K562 (cell line): ENCODE measurements around the gene PID1. TPM values are rescaled to one million over a fixed set of nuclear protein-coding genes. Genes with fewer than 3 reads are reported as not detected.

Experiments used
- ATAC-seq: fragments of 200-7000 bp; cut with Tn5 transposase; 3 replicates; pipeline ENCODE4 v1.9.1; 2020; ENCODE audit warnings: moderate library complexity
- BruUV-seq: library from RNA; stranded (reverse); fragments of 400-500 nt; replicated peaks from 2 replicates; lab custom pipeline; 2021; lab: Mats Ljungman, UMichigan
- CTCF ChIA-PET: fragments of 300-600 bp; formaldehyde crosslinking; extraction: SDS; loops from one replicate; lab custom pipeline; 2021; ENCODE audit warnings: low intra/inter-chr PET ratio; lab: Yijun Ruan, JAX
- POLR2A ChIA-PET: fragments of 300-600, 350-650 bp; sonication (Branson Sonifier 250); formaldehyde crosslinking; extraction: SDS; loops from one replicate; lab custom pipeline; 2021; ENCODE audit warnings: antibody characterized with exemption, inconsistent platforms; lab: Yijun Ruan, JAX
- DNase-seq, 4 experiments: peaks; one replicate each; pipeline versions ENCODE4 v3.0.0 to v3.0.0-alpha.2; 2011 to 2018; ENCODE audit warnings: low spot score in 3 of 4, mixed read lengths in 3 of 4; ENCODE audit errors: extremely low read depth in 1 of 4
- FAIRE-seq: peaks from 2 replicates; lab custom pipeline; 2011; peaks lifted over from hg19 to GRCh38; lab: Jason Lieb, UNC
- H2AFZ ChIP-seq: 2 replicates; pipeline ENCODE4 v1.6.0; 2011; ENCODE audit warnings: low read depth, low read length, control low read depth, inconsistent platforms
- H3K27ac ChIP-seq: fragments of 200-600 bp; 3 replicates; pipeline ENCODE4 v1.8.0; 2011; ENCODE audit warnings: low read depth, mild to moderate bottlenecking, control low read depth, inconsistent platforms, low read length, moderate library complexity, mixed read lengths; ENCODE audit errors: extremely low read depth
- H3K27me3 ChIP-seq, 2 experiments: fragments of 300-600 bp in 1 of 2; 2 replicates in 1 of 2; 3 replicates in 1 of 2; pipeline versions ENCODE4 v1.6.0 to v1.8.0; 2011; ENCODE audit warnings: inconsistent platforms in 2 of 2, low read length in 2 of 2, mild to moderate bottlenecking in 1 of 2, mixed read lengths in 1 of 2, moderate library complexity in 1 of 2; ENCODE audit not compliant: control insufficient read depth in 2 of 2, insufficient read depth in 2 of 2
- H3K36me3 ChIP-seq: fragments of 300-600 bp; 3 replicates; pipeline ENCODE4 v1.8.0; 2011; ENCODE audit warnings: mild to moderate bottlenecking, low read length, inconsistent platforms; ENCODE audit not compliant: control insufficient read depth, insufficient read depth
- H3K4me1 ChIP-seq, 2 experiments: fragments of 200-600 bp in 1 of 2; replicated peaks in 1 of 2; 2 replicates in 1 of 2; 3 replicates in 1 of 2; pipeline versions ENCODE4 v1.5.1 to v1.8.0; 2011; ENCODE audit warnings: inconsistent platforms in 2 of 2, low read length in 2 of 2, mild to moderate bottlenecking in 1 of 2, mixed read lengths in 1 of 2, moderate library complexity in 1 of 2; ENCODE audit not compliant: control insufficient read depth in 2 of 2, insufficient read depth in 2 of 2
- H3K4me2 ChIP-seq: 2 replicates; pipeline ENCODE4 v1.6.1; 2011; ENCODE audit warnings: low read length, control low read depth, inconsistent platforms, mixed read lengths; ENCODE audit not compliant: insufficient read depth
- H3K4me3 ChIP-seq: fragments of 200-600 bp; sonication (generic), shearing (Covaris generic); 2 replicates; pipeline ENCODE4 v1.5.1; 2016; ENCODE audit warnings: control low read depth, inconsistent platforms
- H3K79me2 ChIP-seq: fragments of 200-600 bp; 3 replicates; pipeline ENCODE4 v1.8.0; 2011; ENCODE audit warnings: low read length, inconsistent platforms; ENCODE audit not compliant: control insufficient read depth, insufficient read depth
- H3K9ac ChIP-seq, 2 experiments: 2 replicates each; pipeline versions ENCODE4 v1.6.0 to v1.6.1; 2011; ENCODE audit warnings: low read depth in 2 of 2, low read length in 2 of 2, control low read depth in 1 of 2, inconsistent platforms in 1 of 2, mild to moderate bottlenecking in 1 of 2, mixed read lengths in 1 of 2; ENCODE audit not compliant: insufficient read depth in 1 of 2
- H3K9me1 ChIP-seq: one replicate; pipeline ENCODE4 v1.6.0; 2011; ENCODE audit warnings: inconsistent platforms, mild to moderate bottlenecking, low read length, moderate library complexity; ENCODE audit not compliant: control insufficient read depth, insufficient read depth
- H3K9me3 ChIP-seq: replicated peaks from 2 replicates; pipeline ENCODE4 v1.5.1; 2011; ENCODE audit warnings: low read depth, low read length, inconsistent platforms; ENCODE audit not compliant: control insufficient read depth, insufficient read depth
- H4K20me1 ChIP-seq: replicated peaks from 2 replicates; pipeline ENCODE4 v1.6.1; 2011; ENCODE audit warnings: low read length, inconsistent platforms, mixed read lengths; ENCODE audit not compliant: control insufficient read depth, insufficient read depth
- BACH1 ChIP-seq: fragments of 200-800 bp; sonication (Bioruptor generic); IDR thresholded peaks from 2 replicates; pipeline ENCODE4 v1.6.1; 2016; ENCODE audit warnings: missing genetic modification characterization, missing compliant biosample characterization
- GTF2A2 ChIP-seq: IDR thresholded peaks from 2 replicates; pipeline ENCODE4 v1.6.1; 2016; ENCODE audit warnings: mild to moderate bottlenecking, missing genetic modification characterization, missing compliant biosample characterization
- HNRNPL ChIP-seq: fragments of 200-400 bp; formaldehyde crosslinking; IDR thresholded peaks from 2 replicates; pipeline ENCODE4 v1.6.1; 2017; ENCODE audit warnings: low read depth, mild to moderate bottlenecking, low read length
- RERE ChIP-seq: sonication (generic); formaldehyde crosslinking; IDR thresholded peaks from 2 replicates; pipeline ENCODE4 v1.8.0; 2023; ENCODE audit warnings: missing genetic modification reagents, mild to moderate bottlenecking, borderline replicate concordance
- ZBTB34 ChIP-seq: fragments of 250-450 bp; sonication (Bioruptor Pico); IDR thresholded peaks from 2 replicates; pipeline ENCODE4 v1.8.0; 2021; ENCODE audit warnings: mild to moderate bottlenecking, moderate library complexity
- ZC3H8 ChIP-seq: fragments of 450-650 bp; IDR thresholded peaks from 2 replicates; pipeline ENCODE4 v1.6.1; 2017
- ZFX ChIP-seq: sonication (generic); formaldehyde crosslinking; IDR thresholded peaks from 2 replicates; pipeline ENCODE4 v1.8.0; 2022; ENCODE audit warnings: mild to moderate bottlenecking, missing genetic modification reagents, moderate library complexity
- ZNF12 ChIP-seq: sonication (generic); formaldehyde crosslinking; IDR thresholded peaks from 2 replicates; pipeline ENCODE4 v1.4.0; 2020; ENCODE audit warnings: mild to moderate bottlenecking, missing genetic modification reagents
- ZNF165 ChIP-seq: fragments of 250-450 bp; sonication (Bioruptor Pico); IDR thresholded peaks from 2 replicates; pipeline ENCODE4 v1.4.0; 2020; ENCODE audit warnings: borderline replicate concordance
- WGBS: fragments of 100-300 bp; shearing (Covaris generic); methylation state at CpG from one replicate; pipeline ENCODE4 v1.1.6; 2016; ENCODE audit warnings: low coverage, mixed read lengths; ENCODE audit not compliant: insufficient coverage; ENCODE audit errors: missing lambda C conversion rate; 5-methylcytosine and 5-hydroxymethylcytosine counted together
- in situ Hi-C: fragments of 300-500 bp; cut with MboI; formaldehyde crosslinking; loops from 4 replicates; pipeline ENCODE4 v1.15.0; 2018; ENCODE audit warnings: inconsistent platforms, mixed read lengths
- intact Hi-C: fragments of 100-400 bp; cut with micrococcal nuclease; formaldehyde crosslinking; loops from 2 replicates; pipeline ENCODE4 v1.14.2; 2022
- polyA plus RNA-seq, 8 experiments: library from polyadenylated mRNA; depleted of rRNA in 4 of 8; stranded (reverse) in 5 of 8; unstranded in 3 of 8; fragments of >200 nt; fragmentation: Nextera tagmentation in 2 of 8; fragmentation: Illumina TruSeq in 1 of 8; extraction: Ambion mirVana in 2 of 8; extraction: Trizol in 1 of 8; gene quantifications; 2 replicates each; pipeline versions ENCODE4 v1.2.1 to v1.2.3, GENCODE V29; 2011 to 2014; ENCODE audit warnings: inconsistent platforms in 1 of 8, missing spikeins in 1 of 8
- total RNA-seq, 7 experiments: library from RNA; depleted of rRNA in 6 of 7; stranded (reverse); fragments of >200 nt in 6 of 7; fragmentation: Illumina TruSeq in 2 of 7; extraction: Trizol in 2 of 7; gene quantifications; 2 replicates each; pipeline versions ENCODE4 v1.2.1 to v1.2.3, GENCODE V29; 2011 to 2021; ENCODE audit warnings: low replicate concordance in 1 of 7

The PID1 gene
- total and polyA plus RNA-seq, 9 of the 15 experiments (the other 6 are each of a cell fraction or from before 2014, with no cell fraction given): not detected

- Histone ChIP-seq H3K9me3 (no peaks in the 10 kb centered on the region), H3K27me3 (no peaks in the 10 kb centered on the region), H3K36me3 (no peaks in the 10 kb centered on the region), H3K4me3 (no peak overlapping the region), H3K4me2 (no peak overlapping the region), H3K4me1 (no peaks in the 10 kb centered on the region), H3K27ac (no peak overlapping the region), H2AFZ (no peak overlapping the region), H4K20me1 (no peaks in the 10 kb centered on the region), H3K9ac (no peak overlapping the region), H3K9me1 (no peaks in the 10 kb centered on the region), H3K79me2 (no peaks in the 10 kb centered on the region)
- POLR2A ChIA-PET: no interaction called here
- no TSS peak for BruUV-seq
- TF ChIP-seq HNRNPL (no peak), GTF2A2 (no peak), ZFX (no peak), ZNF12 (no peak), BACH1 (tag) (no peak), RERE (CRISPR knock-in tag) (no peak), ZC3H8 (no peak), ZNF165 (CRISPR knock-in tag) (no peak), ZBTB34 (CRISPR knock-in tag) (no peak)
- FAIRE-seq: no peak
- in situ Hi-C loops: no loop called here
- no peak for ATAC-seq
- DNase-seq: no peak
- CTCF ChIA-PET: no interaction called here
- intact Hi-C loops: no loop called here
- 3% methylated on average over 2 of the region's 2 CpGs for WGBS
Observed at GRCh38 chr2:229196448-229196847, 74.6 kb downstream of the PID1 start.
